Urinary bladder (tissue), 4 donors: ENCODE results near the gene HSPB1. TPM values are rescaled to one million over a fixed set of nuclear protein-coding genes. Genes with fewer than 3 reads are reported as not detected.

Source experiments
- DNase-seq: peaks from one replicate; pipeline ENCODE4 v3.0.0-alpha.2; 2015; ENCODE audit errors: extremely low spot score
- H3K27ac ChIP-seq: one replicate; pipeline ENCODE4 v1.5.1; 2013; ENCODE audit warnings: low read depth, mild to moderate bottlenecking, moderate library complexity
- H3K36me3 ChIP-seq: one replicate; pipeline ENCODE4 v1.6.1; 2013; ENCODE audit warnings: mild to moderate bottlenecking, moderate library complexity; ENCODE audit not compliant: insufficient read depth
- H3K4me1 ChIP-seq: one replicate; pipeline ENCODE4 v1.6.1; 2013; ENCODE audit warnings: mild to moderate bottlenecking, moderate library complexity; ENCODE audit not compliant: insufficient read depth
- H3K4me3 ChIP-seq: one replicate; pipeline ENCODE4 v1.5.1; 2013; ENCODE audit warnings: low read depth, low read length
- WGBS: extraction: QIAGEN DNeasy Blood & Tissue Kit; methylation state at CpG from one replicate; pipeline ENCODE4 v1.1.7; 2013; 5-methylcytosine and 5-hydroxymethylcytosine counted together
- polyA plus RNA-seq: library from polyadenylated mRNA; stranded (reverse); fragments of 200-250 nt; gene quantifications from one replicate; pipeline ENCODE4 v1.2.3, GENCODE V29; 2013
- total RNA-seq: library from RNA; depleted of rRNA; stranded (reverse); fragments of >200 nt; gene quantifications from one replicate; pipeline ENCODE4 v1.2.3, GENCODE V29; 2014
- donor health status: healthy with polysubstance abuse.
- donor health status: healthy.

The HSPB1 gene
- 53.1 TPM for total RNA-seq
- polyA plus RNA-seq = 2,722 TPM

GRCh38 chr7:76302347-76303201, at the start of gene HSPB1:
Gene HSPB1, plus strand, starts transcription at chr7:76302673. Its CDS starts 40 bp downstream, at chr7:76302713.
- under 1% methylated on average over 75 of the region's 75 CpGs for WGBS
- Histone ChIP-seq H3K4me3 (peak within 1 kb of the TSS; percentile 99), H3K4me1 (peaks cover 3% of the 10 kb centered on the region), H3K27ac (peak within 1 kb of the TSS; percentile 99), H3K36me3 (no peaks in the 10 kb centered on the region)
- peak; percentile 82 for DNase-seq

DNA sequence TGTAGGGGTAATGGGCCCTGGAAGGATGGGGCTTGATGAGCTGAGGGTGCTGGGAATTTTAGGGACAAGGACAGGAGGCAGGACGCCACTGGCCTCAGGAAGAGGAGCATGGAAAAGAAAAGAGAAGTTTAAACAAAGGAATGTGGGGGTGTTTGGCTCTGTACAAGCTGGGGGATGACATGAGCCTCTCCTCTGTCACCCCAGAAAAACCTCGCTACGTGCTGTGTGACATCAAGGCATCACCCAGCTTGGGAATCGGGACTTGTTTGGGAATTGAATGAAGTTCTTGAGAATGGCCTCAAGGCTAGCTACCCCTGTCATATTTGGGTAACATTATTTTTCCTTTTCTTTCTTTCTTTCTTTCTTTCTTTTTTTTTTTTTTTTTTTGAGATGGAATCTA, 47.7 kb upstream of the HSPB1 start:
- H3K27ac ChIP-seq = no peak overlapping the region
- H3K4me1 ChIP-seq = peaks cover 3% of the 10 kb centered on the region
- no peaks in the 10 kb centered on the region for H3K36me3 ChIP-seq
- no peak overlapping the region for H3K4me3 ChIP-seq
- DNase-seq = no peak
- 85% methylated on average over 4 of the region's 4 CpGs for WGBS

- no peak for DNase-seq
- H3K4me1 ChIP-seq = peaks cover 4% of the 10 kb centered on the region
- H3K27ac ChIP-seq = no peak overlapping the region
- WGBS = 47% methylated on average over 8 of the region's 8 CpGs
- no peak overlapping the region for H3K4me3 ChIP-seq
- no peaks in the 10 kb centered on the region for H3K36me3 ChIP-seq
These were observed 44.5 kb upstream of the HSPB1 start for GRCh38 chr7:76257973-76258372.

- H3K36me3 ChIP-seq = no peaks in the 10 kb centered on the region
- 13% methylated on average over 50 of the region's 50 CpGs for WGBS
- peaks cover 4% of the 10 kb centered on the region for H3K4me1 ChIP-seq
- peak overlapping the region; percentile 12 for H3K4me3 ChIP-seq
- no peak for DNase-seq
- H3K27ac ChIP-seq = no peak overlapping the region
These were observed 43.1 kb upstream of the HSPB1 start for GRCh38 chr7:76259124-76260093.

DNA sequence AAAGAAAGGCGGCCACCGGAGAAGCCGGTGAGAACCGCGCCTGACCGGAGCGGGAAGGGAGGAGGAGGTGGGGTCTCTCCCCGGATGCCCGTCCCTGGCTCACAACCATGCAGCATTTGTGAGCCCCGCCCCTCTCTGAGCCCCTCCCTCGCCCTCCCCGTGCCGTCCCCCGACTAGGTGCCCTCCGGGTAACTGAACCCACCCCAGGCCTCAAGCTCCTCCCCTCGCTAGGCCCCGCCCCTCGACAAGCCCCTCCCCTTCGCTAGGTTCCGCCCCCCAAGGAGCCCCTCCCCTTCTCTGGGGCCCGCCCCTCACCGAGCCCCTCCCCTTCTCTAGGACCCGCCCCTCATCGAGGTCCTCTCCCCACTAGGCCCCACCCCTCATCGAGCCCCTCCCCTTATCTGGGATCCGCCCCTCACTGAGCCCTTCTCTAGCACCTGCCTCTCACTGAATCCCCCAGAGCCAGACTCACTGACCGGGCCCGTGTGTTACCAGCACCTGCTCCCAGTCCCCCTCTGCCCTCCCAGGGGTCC, 42.2 kb upstream of the HSPB1 start:
- Histone ChIP-seq H3K36me3 (no peaks in the 10 kb centered on the region), H3K4me3 (peak overlapping the region; percentile 12), H3K4me1 (peaks cover 4% of the 10 kb centered on the region), H3K27ac (no peak overlapping the region)
- DNase-seq = no peak
- WGBS = 4% methylated on average over 27 of the region's 28 CpGs

DNA sequence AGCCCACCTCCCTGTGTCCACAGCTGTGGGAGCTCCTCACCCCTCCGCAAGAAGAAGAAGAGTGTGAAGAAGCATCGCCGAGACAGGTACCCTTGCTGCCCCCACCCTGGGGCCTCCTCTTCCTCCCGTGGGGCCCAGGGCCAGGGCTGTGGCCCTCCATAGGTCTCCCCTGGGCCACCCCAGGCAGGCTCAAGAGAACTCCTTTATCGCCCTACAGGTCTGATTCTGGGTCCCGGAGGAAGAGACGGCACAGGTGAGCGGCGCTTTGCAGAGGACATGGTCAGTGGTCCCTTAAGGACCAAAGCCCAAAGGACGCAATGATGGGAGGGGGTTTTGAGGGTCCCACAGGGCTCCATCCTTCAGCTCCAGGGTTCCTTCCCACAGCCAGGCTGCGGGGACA, 41.1 kb upstream of the HSPB1 start:
- Histone ChIP-seq H3K27ac (no peak overlapping the region), H3K36me3 (no peaks in the 10 kb centered on the region), H3K4me1 (peaks cover 4% of the 10 kb centered on the region), H3K4me3 (no peak overlapping the region)
- DNase-seq = no peak
- WGBS = 90% methylated on average over 11 of the region's 11 CpGs

DNA sequence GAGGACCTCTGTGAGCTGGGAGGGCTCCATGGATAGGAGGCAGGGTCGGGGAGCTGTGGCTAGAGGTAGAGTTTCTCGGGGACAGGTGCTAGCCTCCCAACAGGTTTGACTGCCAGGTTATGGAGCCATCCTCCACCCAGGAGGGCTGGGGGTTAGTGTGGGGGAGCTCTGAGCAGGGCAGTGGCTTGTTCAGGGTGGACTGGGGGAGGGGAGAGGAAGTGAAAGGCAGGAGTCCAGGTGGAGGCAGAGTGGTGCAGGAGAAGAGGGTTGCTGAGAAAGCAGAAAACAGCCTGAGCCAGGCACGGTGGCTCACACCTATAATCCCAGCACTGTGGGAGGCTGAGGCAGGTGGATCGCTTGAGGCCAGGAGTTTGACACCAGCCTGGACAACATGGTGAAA, 40.5 kb upstream of the HSPB1 start:
- no peak overlapping the region for H3K27ac ChIP-seq
- 61% methylated on average over 4 of the region's 4 CpGs for WGBS
- H3K36me3 ChIP-seq = no peaks in the 10 kb centered on the region
- no peak for DNase-seq
- peaks cover 4% of the 10 kb centered on the region for H3K4me1 ChIP-seq
- no peak overlapping the region for H3K4me3 ChIP-seq

- Histone ChIP-seq H3K4me3 (no peak overlapping the region), H3K36me3 (no peaks in the 10 kb centered on the region), H3K27ac (no peak overlapping the region), H3K4me1 (peaks cover 4% of the 10 kb centered on the region)
- WGBS = 70% methylated on average over 7 of the region's 7 CpGs
- DNase-seq = no peak
These were observed 39.6 kb upstream of the HSPB1 start for GRCh38 chr7:76262683-76263402.

GRCh38 chr7:76265299-76265698, 37.2 kb upstream of the HSPB1 start:
- DNase-seq = no peak
- no peaks in the 10 kb centered on the region for H3K4me1 ChIP-seq
- H3K36me3 ChIP-seq = no peaks in the 10 kb centered on the region
- H3K27ac ChIP-seq = no peak overlapping the region
- no peak overlapping the region for H3K4me3 ChIP-seq
- WGBS = 91% methylated on average over 7 of the region's 7 CpGs

DNA sequence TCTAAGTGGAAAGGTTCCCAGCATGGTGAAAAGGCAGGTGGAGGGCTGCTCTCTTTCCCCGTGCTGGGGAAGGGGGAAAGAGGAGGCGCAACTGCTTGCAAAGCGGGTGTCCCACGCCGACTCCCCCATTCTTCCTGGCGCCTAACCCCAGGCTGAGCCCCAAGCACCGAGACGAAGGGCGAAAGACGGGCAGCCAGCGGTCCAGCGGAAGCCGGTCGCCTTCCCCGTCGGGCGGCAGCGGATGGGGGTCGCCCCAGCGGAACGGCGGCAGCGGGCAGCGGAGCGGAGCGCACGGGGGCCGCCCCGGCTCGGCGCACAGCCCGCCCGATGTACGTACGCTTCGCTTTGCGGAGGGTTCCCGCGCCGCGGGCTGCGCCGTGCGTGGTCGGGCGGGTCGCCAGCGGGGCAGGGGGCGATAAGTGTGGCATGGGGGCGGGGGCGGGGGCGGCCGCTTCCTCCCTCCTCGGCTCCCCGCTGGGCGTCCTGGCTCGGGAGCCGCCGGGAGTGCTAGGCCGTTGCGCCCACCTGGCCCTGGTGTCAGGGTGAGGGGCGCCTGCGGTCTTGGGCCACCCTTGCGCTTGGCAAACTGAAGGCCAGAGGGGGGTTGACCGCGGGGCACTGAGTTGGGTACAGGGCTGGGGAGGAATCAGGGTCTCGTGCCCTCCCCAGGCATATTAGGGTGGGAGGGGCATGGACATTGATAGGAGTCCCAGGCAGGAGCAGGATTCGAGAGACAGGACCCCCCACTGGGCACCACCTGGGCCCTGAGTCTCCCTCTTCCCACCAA, 35.2 kb upstream of the HSPB1 start:
- Histone ChIP-seq H3K27ac (no peak overlapping the region), H3K4me3 (peak overlapping the region; percentile 15), H3K36me3 (no peaks in the 10 kb centered on the region), H3K4me1 (no peaks in the 10 kb centered on the region)
- 2% methylated on average over 68 of the region's 68 CpGs for WGBS
- DNase-seq = no peak

DNA sequence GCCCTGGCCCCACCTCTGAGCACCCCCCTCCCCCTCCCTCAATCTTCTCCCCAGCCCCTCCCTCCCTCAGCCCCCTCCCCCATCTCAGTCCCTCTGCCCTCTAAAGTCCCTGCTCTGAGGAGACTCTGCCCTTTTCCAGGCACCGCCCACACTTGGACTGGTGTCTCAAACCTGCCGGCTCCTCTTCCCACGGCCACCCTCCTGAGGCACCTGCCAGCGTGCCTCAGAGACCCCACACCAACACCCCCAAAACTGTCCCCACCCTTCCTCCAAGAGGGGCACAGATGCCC, 34.6 kb upstream of the HSPB1 start:
- Histone ChIP-seq H3K4me3 (no peak overlapping the region), H3K36me3 (no peaks in the 10 kb centered on the region), H3K27ac (no peak overlapping the region), H3K4me1 (no peaks in the 10 kb centered on the region)
- WGBS = 18% methylated on average over 4 of the region's 4 CpGs
- DNase-seq = no peak

DNA sequence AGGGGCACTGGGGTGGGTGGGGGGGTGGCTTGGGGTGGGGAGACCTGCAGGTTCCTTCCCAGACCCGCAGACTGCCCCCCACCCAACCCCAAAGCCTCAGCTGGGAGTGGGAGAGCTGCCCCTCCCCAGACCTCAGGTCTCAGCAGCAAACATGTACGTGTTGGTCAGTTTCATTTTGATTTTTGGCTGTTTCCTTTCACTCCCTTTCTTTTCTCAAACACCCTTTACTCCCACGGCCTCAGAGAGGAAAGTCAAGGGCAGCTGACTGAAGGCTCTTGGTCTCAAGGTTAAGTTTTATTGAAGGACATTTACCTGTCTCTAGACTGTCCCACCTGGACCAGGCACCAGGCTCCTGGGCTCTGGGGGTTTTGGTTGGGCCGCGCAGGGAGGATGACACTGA, 34.1 kb upstream of the HSPB1 start:
- Histone ChIP-seq H3K4me3 (no peak overlapping the region), H3K36me3 (no peaks in the 10 kb centered on the region), H3K4me1 (no peaks in the 10 kb centered on the region), H3K27ac (no peak overlapping the region)
- 47% methylated on average over 5 of the region's 5 CpGs for WGBS
- no peak for DNase-seq

DNA sequence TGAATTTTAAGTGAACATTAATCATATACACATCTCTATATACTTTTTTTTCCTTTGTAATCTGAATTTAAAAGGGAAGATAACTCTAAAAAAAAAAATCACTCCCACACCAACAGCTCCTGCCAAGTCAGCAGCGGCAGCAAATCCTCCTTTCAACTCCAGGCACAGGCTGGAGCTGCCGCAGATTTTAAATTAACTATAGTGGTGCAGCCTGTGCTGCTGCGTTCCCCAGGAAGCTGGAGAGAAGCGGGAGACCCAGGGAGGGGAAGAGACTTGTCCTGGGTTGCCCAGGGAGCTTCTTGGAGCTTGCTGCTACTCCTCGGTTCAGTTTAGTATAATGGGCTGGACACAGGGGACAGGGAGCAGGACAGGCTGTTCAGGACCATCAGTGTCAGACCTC, 32.6 kb upstream of the HSPB1 start:
- no peak for DNase-seq
- Histone ChIP-seq H3K27ac (no peak overlapping the region), H3K4me1 (no peaks in the 10 kb centered on the region), H3K36me3 (no peaks in the 10 kb centered on the region), H3K4me3 (no peak overlapping the region)
- WGBS = 9% methylated on average over 5 of the region's 5 CpGs
